Subcutaneous abdominal adipose tissue (tissue), 5 donors: ENCODE data around the gene KRT26.

ENCODE experiments used
- H3K27ac ChIP-seq: one replicate; pipeline ENCODE4 v1.7.0; 2013; ENCODE audit warnings: low read depth, mild to moderate bottlenecking, inconsistent platforms, low read length, moderate library complexity
- H3K27me3 ChIP-seq, 5 donors: one replicate each; pipeline ENCODE4 v1.7.0; 2013; ENCODE audit warnings: low read length in 5 of 5, inconsistent platforms in 1 of 5; ENCODE audit not compliant: control insufficient read depth in 5 of 5, insufficient read depth in 4 of 5
- H3K36me3 ChIP-seq, 5 donors: one replicate each; pipeline ENCODE4 v1.7.0; 2013; ENCODE audit warnings: low read length in 5 of 5; ENCODE audit not compliant: control insufficient read depth in 5 of 5, insufficient read depth in 5 of 5
- H3K4me1 ChIP-seq, 5 donors: one replicate each; pipeline ENCODE4 v1.7.0; 2013; ENCODE audit warnings: low read length in 5 of 5, mild to moderate bottlenecking in 3 of 5, moderate library complexity in 1 of 5; ENCODE audit not compliant: control insufficient read depth in 5 of 5, insufficient read depth in 5 of 5
- H3K4me3 ChIP-seq, 5 donors: one replicate each; pipeline ENCODE4 v1.7.0; 2013; ENCODE audit warnings: low read length in 5 of 5, low read depth in 1 of 5
- H3K9ac ChIP-seq, 5 donors: one replicate each; pipeline ENCODE4 v1.7.0; 2013; ENCODE audit warnings: low read length in 5 of 5, mild to moderate bottlenecking in 4 of 5, moderate library complexity in 3 of 5
- H3K9me3 ChIP-seq, 5 donors: one replicate each; pipeline ENCODE4 v1.7.0; 2013; ENCODE audit warnings: low read length in 5 of 5; ENCODE audit not compliant: control insufficient read depth in 5 of 5
- donor health status: healthy.
- donor health status: healthy.
- donor health status: healthy.
- donor health status: healthy.
- donor health status: healthy.

The KRT26 gene

GRCh38 chr17:40796846-40797245 lies 24.8 kb upstream of the KRT26 start:
- H3K9ac ChIP-seq, result no peak overlapping the region
- H3K27ac ChIP-seq, result no peak overlapping the region
- H3K36me3 ChIP-seq, result no peaks in the 10 kb centered on the region
- peaks cover 0 to 2% (median 0%) of the 10 kb centered on the region in 5 donors for H3K4me1 ChIP-seq
- H3K4me3 ChIP-seq, result no peak overlapping the region
- H3K27me3 ChIP-seq, result peaks cover 11 to 29% (median 24%) of the 10 kb centered on the region in 5 donors
- no peaks in the 10 kb centered on the region for H3K9me3 ChIP-seq

GRCh38 chr17:40795019-40795667 lies 23.1 kb upstream of the KRT26 start:
- no peaks in the 10 kb centered on the region for H3K9me3 ChIP-seq
- H3K27ac ChIP-seq, result no peak overlapping the region
- no peaks in the 10 kb centered on the region for H3K36me3 ChIP-seq
- peaks cover 0 to 16% (median 10%) of the 10 kb centered on the region in 5 donors for H3K4me1 ChIP-seq
- peaks cover 11 to 24% (median 18%) of the 10 kb centered on the region in 5 donors for H3K27me3 ChIP-seq
- H3K9ac ChIP-seq, result no peak overlapping the region
- H3K4me3 ChIP-seq, result no peak overlapping the region

DNA sequence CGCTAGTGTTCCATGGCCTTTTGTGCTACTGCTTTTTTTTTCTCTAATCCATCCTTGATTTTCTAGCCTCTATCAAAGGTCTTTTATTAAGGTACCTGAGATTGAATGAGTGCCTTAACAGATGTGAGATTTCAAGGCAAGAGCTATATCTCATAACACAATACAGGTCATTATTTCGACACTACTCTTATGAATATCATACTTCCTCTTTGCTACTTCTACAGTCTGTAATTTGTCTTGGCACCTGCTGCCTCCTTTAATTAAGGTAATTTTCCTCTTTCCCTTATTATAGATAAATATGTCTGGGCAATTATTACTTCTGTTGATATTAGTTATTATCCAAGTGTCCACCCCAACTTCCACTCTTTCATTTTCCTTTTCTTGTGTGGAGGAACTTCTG lies 22.5 kb upstream of the KRT26 start:
- Histone ChIP-seq H3K4me1 (peaks cover 0 to 16% (median 10%) of the 10 kb centered on the region in 5 donors), H3K27me3 (peaks cover 11 to 21% (median 14%) of the 10 kb centered on the region in 5 donors), H3K27ac (no peak overlapping the region), H3K9me3 (no peaks in the 10 kb centered on the region), H3K4me3 (no peak overlapping the region), H3K36me3 (no peaks in the 10 kb centered on the region), H3K9ac (no peak overlapping the region)

DNA sequence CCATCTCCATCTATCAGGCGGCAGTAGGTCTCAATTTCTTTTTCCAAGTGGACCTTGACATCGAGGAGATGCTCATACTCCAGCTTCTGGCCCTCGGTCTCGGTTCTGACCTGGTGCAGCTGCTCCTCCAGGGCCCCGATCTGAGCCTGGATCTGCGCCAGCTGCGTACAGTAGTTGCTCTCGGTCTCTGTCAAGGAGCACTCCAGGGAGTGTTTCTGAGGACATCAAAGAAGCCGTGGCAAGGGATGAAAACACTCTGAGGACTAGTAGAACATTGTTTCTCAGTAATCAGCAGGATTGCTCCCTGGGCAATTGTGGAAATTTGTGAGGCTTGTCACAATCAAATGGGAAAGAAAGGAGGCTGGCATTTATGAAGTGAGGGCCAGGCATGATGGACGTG lies 21.8 kb upstream of the KRT26 start:
- H3K36me3 ChIP-seq, result no peaks in the 10 kb centered on the region
- peaks cover 0 to 16% (median 10%) of the 10 kb centered on the region in 5 donors for H3K4me1 ChIP-seq
- H3K4me3 ChIP-seq, result no peak overlapping the region
- H3K9me3 ChIP-seq, result no peaks in the 10 kb centered on the region
- H3K27ac ChIP-seq, result no peak overlapping the region
- peaks cover 11 to 21% (median 16%) of the 10 kb centered on the region in 5 donors for H3K27me3 ChIP-seq
- H3K9ac ChIP-seq, result no peak overlapping the region

DNA sequence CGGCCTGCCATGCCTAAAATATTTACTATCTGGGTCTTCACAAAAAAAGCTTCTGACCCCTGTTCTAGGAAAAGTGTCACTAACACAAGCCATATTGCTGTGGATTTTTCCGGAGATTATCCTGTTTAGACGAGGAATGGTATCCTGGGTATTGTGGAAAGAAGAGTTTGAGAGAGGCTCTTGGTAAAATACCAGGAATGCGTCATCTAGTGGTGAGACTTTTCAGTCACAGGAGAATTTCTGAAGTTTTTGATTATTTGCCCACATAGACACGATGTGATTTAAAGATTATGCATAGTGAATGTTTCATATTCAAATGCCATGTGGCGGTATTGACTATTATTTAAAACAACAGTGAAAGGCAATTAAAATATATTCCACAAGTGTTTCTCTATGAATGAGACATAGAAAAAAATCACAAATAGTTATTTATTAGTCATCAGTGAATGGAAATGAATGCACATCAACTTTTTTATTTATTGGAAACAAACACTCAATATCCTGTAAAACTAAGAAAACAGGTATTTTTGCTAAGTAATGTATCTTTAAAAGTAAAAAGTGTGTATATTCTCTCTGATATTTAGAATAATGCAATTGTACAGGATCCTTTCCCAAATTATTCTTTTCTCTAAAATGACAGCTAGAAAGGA lies 19.9 kb upstream of the KRT26 start:
- Histone ChIP-seq H3K9ac (no peak overlapping the region), H3K4me1 (peaks cover 0 to 16% (median 10%) of the 10 kb centered on the region in 5 donors), H3K4me3 (no peak overlapping the region), H3K27me3 (peaks cover 10 to 20% (median 13%) of the 10 kb centered on the region in 5 donors), H3K27ac (peak overlapping the region; percentile 10), H3K36me3 (no peaks in the 10 kb centered on the region), H3K9me3 (no peaks in the 10 kb centered on the region)

DNA sequence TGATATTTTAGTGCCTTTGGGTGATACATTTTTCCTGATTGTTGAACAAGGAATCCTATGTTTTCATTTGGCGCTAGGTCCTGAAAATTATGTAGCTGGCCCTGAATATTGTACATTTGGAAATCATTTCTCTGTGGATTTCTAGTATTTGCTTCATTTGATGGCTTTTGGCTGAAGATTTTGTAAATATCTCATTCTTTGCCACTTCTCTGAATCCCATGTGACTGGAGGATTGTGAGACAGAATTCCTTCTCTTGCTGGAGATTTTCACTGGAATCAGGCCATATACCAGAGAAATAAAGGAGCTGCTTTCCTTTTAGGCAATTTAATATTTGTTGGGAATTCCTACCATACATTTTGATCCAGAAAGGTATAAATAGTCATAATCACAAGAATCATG lies 19.1 kb upstream of the KRT26 start:
- Histone ChIP-seq H3K9ac (peak overlapping the region in 1 of 5 donors; percentile 6), H3K36me3 (no peaks in the 10 kb centered on the region), H3K9me3 (no peaks in the 10 kb centered on the region), H3K27ac (peak overlapping the region; percentile 10), H3K4me1 (peaks cover 0 to 16% (median 10%) of the 10 kb centered on the region in 5 donors), H3K27me3 (peaks cover 2 to 12% (median 10%) of the 10 kb centered on the region in 5 donors), H3K4me3 (peak overlapping the region in 1 of 5 donors; percentile 37)

DNA sequence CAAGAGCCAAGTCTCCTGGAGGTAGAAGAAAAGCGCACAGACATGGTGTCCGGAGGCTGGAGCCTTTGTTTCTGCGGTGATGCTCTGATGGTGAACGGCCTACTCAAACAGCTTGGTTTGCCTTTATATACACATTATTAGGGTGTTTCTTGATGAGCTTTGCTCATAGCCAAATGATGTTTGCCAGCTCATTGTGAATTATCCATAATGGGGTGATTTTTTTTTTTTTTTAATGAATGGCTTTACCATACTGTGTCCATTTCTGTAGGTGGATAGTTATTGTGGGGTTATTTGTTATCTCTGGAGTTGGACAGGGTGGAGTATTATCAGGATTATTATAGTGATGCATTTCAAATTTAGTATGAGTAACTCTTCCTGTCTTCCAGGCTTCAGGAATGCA lies 10.4 kb upstream of the KRT26 start, which contains the start of gene KRT27:
KRT27 (minus strand) TSS at position 101 of the 400 bp plus-strand sequence; CDS start at position 44, 57 bp downstream.
- Histone ChIP-seq H3K4me1 (peaks cover 0 to 15% (median 0%) of the 10 kb centered on the region in 5 donors), H3K4me3 (no peak within 1 kb of the TSS), H3K27me3 (peaks cover 3 to 13% (median 8%) of the 10 kb centered on the region in 5 donors), H3K9me3 (no peaks in the 10 kb centered on the region), H3K36me3 (no peaks in the 10 kb centered on the region), H3K9ac (no peak within 1 kb of the TSS), H3K27ac (no peak within 1 kb of the TSS)

DNA sequence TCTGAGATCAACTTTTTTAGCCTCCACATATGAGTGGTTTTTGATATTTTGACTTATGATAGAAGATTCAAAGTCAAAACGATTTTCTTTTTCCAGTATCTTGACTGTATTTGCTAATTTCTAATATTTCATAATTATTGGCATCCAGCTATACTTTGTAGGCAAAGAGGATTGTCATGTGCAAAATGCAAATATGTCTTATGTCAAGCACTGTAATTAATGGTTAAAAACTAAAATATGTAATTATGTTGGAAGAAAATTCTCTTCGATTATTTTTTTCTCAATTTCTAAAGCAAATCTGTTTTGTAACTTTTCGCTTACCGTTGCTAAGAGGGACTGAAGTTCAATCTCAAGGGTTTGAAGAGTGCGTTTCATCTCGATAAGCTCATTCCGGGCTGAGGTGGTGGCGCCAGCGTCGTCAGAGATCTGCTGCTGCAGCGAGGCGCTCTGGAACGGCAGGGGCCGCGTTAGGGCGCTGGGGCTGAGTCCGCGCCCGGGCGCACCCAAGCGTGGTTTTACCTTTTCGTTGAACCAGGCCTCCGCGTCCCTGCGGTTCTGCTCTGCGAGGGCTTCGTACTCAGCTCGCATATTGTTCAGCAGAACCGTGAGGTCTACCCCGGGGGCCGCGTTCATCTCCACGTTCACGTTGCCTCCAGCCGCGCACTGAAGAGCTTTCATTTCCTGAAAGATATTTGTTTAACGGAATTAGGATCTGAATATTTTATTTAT lies 7.3 kb upstream of the KRT26 start:
- no peak overlapping the region for H3K9ac ChIP-seq
- H3K27ac ChIP-seq, result no peak overlapping the region
- peak overlapping the region in 1 of 5 donors; percentile 27 for H3K4me3 ChIP-seq
- H3K9me3 ChIP-seq, result no peaks in the 10 kb centered on the region
- H3K4me1 ChIP-seq, result peaks cover 0 to 15% (median 0%) of the 10 kb centered on the region in 5 donors
- peaks cover 3 to 19% (median 14%) of the 10 kb centered on the region in 5 donors for H3K27me3 ChIP-seq
- H3K36me3 ChIP-seq, result no peaks in the 10 kb centered on the region

GRCh38 chr17:40778461-40778860 lies 6.5 kb upstream of the KRT26 start:
- peaks cover 3 to 19% (median 12%) of the 10 kb centered on the region in 5 donors for H3K27me3 ChIP-seq
- no peak overlapping the region for H3K4me3 ChIP-seq
- no peaks in the 10 kb centered on the region for H3K9me3 ChIP-seq
- no peak overlapping the region for H3K9ac ChIP-seq
- H3K27ac ChIP-seq, result no peak overlapping the region
- H3K36me3 ChIP-seq, result no peaks in the 10 kb centered on the region
- H3K4me1 ChIP-seq, result peaks cover 0 to 15% (median 0%) of the 10 kb centered on the region in 5 donors
